Brain pericyte (primary cell): ENCODE data around the gene RIMBP2.

Source experiments
- DNase-seq: peaks from one replicate; pipeline ENCODE4 v3.0.0-alpha.2; 2012; ENCODE audit warnings: low read depth, low spot score

RIMBP2 gene

GRCh38 chr12:130424858-130425697 lies 291.0 kb downstream of the RIMBP2 start:
- DNase-seq = no peak

- DNase-seq = no peak
These were observed 291.9 kb downstream of the RIMBP2 start for GRCh38 chr12:130423991-130424857.

GRCh38 chr12:130423136-130423535 lies 293.0 kb downstream of the RIMBP2 start:
- no peak for DNase-seq

- no peak for DNase-seq
These were observed 293.4 kb downstream of the RIMBP2 start for GRCh38 chr12:130422676-130423075.

- no peak for DNase-seq
These were observed 294.2 kb downstream of the RIMBP2 start for GRCh38 chr12:130421896-130422295.

- no peak for DNase-seq
These were observed 296.0 kb downstream of the RIMBP2 start for GRCh38 chr12:130420071-130420470.

GRCh38 chr12:130419116-130419515 lies 297.0 kb downstream of the RIMBP2 start:
- no peak for DNase-seq

GRCh38 chr12:130418251-130418650 lies 297.8 kb downstream of the RIMBP2 start:
- no peak for DNase-seq

- DNase-seq = no peak
These were observed 301.7 kb downstream of the RIMBP2 start for GRCh38 chr12:130414381-130414780.

- no peak for DNase-seq
These were observed 302.2 kb downstream of the RIMBP2 start for GRCh38 chr12:130413909-130414308.

- DNase-seq = no peak
These were observed 303.7 kb downstream of the RIMBP2 start for GRCh38 chr12:130412384-130412783.

- DNase-seq = no peak
These were observed 310.8 kb downstream of the RIMBP2 start for GRCh38 chr12:130405332-130405731.

GRCh38 chr12:130401703-130402102 lies 314.4 kb downstream of the RIMBP2 start:
- DNase-seq = no peak

- DNase-seq = no peak
These were observed 317.8 kb downstream of the RIMBP2 start for GRCh38 chr12:130398100-130398848.

GRCh38 chr12:130396667-130397066 lies 319.4 kb downstream of the RIMBP2 start:
- no peak for DNase-seq

- DNase-seq = no peak
These were observed 321.2 kb downstream of the RIMBP2 start for GRCh38 chr12:130394906-130395305.

- DNase-seq = no peak
These were observed 324.9 kb downstream of the RIMBP2 start for GRCh38 chr12:130391186-130391585.

- DNase-seq = no peak
These were observed 330.9 kb downstream of the RIMBP2 start for GRCh38 chr12:130385193-130385592.

GRCh38 chr12:130384234-130384633 lies 331.9 kb downstream of the RIMBP2 start:
- no peak for DNase-seq

- no peak for DNase-seq
These were observed 333.3 kb downstream of the RIMBP2 start for GRCh38 chr12:130382818-130383217.

GRCh38 chr12:130375296-130376287 lies 340.5 kb downstream of the RIMBP2 start:
- DNase-seq = no peak
